GM12872 (cell line): ENCODE measurements around the gene PDE1C.

Source experiments
- TF ChIP-seq, protein P1 (sequence below): IDR thresholded peaks from 3 replicates; pipeline ENCODE4 v1.5.1; 2011; ENCODE audit warnings: low read depth, mild to moderate bottlenecking, low read length, moderate library complexity; ENCODE audit not compliant: insufficient read depth

PDE1C gene

DNA sequence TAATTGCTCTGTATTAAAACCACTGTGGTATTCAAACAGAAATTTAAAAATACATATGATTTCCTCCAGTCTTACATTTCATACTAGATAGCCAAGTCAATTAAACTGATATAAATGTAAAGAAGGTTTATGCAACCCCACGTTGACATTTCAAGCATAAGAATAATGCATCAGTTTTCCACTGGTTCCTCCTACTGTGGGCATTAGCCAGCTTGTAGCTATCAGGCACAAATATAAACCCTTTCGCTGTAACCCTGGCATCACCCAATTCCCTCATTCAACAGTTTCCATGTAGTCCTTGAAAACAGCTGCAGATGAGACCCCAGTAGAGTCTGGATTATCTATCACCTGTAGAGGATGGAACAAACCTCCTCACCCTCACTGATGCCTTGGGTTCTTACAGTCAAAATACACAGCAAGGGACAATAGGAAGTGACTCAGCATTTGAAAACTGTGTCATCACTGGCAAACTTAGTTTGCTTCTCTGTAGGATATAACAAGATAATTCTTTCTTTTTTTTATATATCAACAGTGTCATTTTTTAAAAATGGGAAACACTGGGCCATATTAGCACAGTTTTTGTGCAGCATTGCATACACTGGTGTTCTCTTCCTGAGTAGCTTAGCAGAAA, 113.0 kb downstream of the PDE1C start:
- TF ChIP-seq, protein P1, sequence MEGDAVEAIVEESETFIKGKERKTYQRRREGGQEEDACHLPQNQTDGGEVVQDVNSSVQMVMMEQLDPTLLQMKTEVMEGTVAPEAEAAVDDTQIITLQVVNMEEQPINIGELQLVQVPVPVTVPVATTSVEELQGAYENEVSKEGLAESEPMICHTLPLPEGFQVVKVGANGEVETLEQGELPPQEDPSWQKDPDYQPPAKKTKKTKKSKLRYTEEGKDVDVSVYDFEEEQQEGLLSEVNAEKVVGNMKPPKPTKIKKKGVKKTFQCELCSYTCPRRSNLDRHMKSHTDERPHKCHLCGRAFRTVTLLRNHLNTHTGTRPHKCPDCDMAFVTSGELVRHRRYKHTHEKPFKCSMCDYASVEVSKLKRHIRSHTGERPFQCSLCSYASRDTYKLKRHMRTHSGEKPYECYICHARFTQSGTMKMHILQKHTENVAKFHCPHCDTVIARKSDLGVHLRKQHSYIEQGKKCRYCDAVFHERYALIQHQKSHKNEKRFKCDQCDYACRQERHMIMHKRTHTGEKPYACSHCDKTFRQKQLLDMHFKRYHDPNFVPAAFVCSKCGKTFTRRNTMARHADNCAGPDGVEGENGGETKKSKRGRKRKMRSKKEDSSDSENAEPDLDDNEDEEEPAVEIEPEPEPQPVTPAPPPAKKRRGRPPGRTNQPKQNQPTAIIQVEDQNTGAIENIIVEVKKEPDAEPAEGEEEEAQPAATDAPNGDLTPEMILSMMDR: no peak

GRCh38 chr7:31955641-31956040, 114.6 kb downstream of the PDE1C start:
- TF ChIP-seq, protein P1: no peak

GRCh38 chr7:31955021-31955420, 115.2 kb downstream of the PDE1C start:
- TF ChIP-seq, protein P1: no peak

DNA sequence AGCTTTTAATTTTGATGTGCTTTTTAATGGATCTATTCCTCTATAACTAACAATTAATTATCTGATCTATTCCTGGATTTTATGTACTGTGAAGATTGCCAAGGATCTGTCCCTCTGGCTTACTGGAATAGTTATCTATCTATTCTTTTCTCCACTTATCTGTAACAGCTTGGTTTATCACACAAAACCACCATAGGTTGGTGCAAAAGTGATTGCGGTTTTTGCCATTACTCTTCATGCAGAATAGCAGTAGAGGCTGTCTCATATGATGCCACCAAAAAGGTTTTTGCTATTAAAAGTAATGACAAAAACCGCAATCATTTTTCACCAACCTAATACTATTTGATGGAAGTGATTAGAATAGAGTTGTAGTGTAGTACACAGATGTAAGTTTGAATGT, 115.7 kb downstream of the PDE1C start:
- TF ChIP-seq, protein P1: no peak

- TF ChIP-seq, protein P1: no peak
Measured at GRCh38 chr7:31953432-31953831, 116.8 kb downstream of the PDE1C start.

DNA sequence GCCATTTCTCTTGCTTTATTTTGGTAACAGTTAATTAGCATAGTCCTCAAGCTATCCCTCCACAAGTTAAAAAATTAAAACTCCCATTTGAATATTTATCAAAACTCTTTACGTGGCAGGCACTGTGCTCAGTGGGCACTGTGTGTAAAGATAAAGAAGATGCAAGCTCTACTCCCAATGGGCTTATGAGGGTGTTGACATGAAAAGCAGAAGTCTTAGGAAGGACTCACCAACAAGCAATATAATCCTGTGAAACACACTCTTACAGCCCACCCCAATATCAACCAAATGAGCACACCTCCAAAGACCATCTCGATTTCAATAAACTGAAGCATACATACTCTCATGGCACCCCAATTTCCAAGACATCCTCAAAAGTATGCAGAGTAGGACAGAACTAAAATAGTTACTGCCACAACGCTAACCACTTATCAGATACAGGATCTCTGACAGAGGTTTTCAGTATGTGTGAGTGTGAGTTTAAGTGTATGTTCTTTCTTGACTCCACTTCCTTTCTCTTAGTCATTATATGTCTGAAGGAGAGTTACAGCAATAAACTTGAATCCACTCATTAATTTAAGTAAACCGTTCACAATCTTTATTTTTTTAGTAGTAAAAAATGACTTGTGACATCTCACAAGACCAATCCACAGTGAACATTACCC, 120.0 kb downstream of the PDE1C start:
- TF ChIP-seq, protein P1: no peak

DNA sequence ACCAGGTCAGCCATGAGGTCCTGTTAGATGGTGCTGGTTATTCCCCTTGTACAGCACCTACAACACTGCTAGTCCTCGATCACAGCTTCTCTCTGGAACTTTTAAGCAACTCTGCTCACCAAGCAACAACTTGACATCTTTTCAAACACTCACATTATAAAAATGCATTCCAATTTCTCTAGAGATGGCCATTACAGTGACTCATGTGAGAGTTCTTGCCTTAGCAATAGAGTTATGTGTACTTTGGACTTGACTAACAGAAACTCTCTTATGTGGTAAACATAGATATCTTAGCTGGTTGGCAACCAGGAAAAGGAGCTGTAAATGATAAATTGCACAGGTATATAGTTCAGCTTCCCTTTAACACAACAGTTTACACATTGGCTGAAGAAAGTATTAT, 122.2 kb downstream of the PDE1C start:
- TF ChIP-seq, protein P1: no peak
